ENCODE measurements around the gene SLCO3A1.

The SLCO3A1 gene

DNA sequence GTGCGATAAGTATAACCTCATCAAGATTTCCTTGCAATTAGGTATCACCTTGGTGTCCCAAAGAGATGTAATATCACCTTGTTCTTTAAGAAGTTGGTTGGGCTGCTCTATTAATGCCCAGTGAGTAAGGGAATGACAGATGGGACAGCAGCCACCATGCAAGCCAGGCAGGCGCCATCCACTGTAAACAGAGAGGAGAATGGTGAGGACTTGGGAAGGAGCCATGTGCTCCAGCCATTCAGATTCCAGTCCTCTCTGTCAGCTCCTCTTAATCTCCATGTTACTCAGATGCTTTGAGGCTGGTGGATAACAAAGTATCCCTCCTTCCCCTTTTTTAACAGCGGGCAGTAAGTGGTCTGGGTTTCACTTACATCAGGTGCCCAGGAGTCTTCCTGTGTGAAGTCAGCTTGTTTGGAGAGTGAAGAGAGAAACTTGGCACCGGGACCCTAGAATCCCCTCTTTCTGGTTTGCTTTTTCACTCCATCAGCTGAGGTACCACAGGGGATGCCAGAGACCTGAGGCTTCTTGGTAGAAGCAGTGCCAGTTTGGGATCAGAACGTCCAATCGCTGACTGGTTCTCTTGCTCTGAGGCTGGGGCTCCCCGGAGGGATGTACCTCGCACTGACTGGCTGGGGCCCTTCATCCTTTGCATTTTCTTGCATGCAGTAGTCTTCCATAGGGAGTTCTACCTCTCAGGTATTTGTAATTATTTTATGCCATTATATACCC lies 29.5 kb downstream of the SLCO3A1 start:
- no peak for DNase-seq (ENCODE audit: low spot score)

GRCh38 chr15:91884606-91885005 lies 31.1 kb downstream of the SLCO3A1 start:
- DNase-seq (ENCODE audit: low spot score) = no peak

GRCh38 chr15:91885054-91885453 lies 31.5 kb downstream of the SLCO3A1 start:
- no peak for DNase-seq (ENCODE audit: low spot score)

DNA sequence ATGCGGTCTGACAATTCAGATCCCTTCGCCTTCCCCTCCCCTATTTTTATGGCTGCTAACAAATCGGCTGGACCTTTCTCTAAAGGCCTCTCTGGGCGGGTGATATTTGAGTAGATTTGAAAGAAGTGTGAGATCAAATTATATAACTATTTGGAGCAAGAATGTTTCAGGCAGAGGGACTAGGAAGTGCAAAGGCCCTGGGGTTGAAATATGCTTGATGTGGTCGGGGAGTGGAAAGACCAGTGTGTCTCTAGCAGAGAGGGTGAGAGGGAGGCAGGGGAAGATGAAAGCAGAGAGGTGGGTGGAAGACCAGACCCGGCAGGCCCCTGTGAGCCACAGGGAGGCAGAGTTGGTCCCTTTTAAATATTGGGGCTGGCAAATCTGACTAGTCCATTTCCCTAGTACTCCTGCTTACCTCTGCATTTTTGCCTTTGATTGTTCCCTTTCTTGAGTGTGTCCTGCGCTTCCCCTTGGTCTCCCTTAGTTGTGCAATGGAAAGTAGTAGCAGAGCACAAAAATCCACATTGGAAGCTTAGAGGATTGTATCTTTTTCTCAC lies 32.3 kb downstream of the SLCO3A1 start:
- DNase-seq (ENCODE audit: low spot score) = no peak

- DNase-seq (ENCODE audit: low spot score) = no peak
Observed at GRCh38 chr15:91886878-91887277, 33.4 kb downstream of the SLCO3A1 start.

DNA sequence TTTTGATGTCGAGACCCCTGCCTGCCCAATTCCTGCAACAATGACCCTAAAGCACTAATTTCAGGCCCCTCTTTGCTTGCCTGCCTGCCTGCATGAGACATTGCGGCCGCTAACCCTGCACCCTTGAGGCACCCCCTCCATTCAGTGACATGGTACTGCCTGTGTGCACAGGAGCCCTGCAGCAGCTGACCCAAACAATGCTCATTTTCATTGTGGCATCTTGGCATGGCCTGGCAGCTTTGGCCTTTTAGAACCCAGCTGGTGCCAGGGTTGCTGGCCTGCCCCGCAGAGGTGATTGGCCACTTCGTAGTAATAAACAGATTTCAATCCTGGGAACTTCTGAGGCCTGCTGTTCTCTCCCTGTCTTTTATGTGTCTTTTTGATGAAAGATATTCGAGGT lies 33.8 kb downstream of the SLCO3A1 start:
- no peak for DNase-seq (ENCODE audit: low spot score)

- no peak for DNase-seq (ENCODE audit: low spot score)
Observed at GRCh38 chr15:91887921-91888373, 34.4 kb downstream of the SLCO3A1 start.

GRCh38 chr15:91889111-91889815 lies 35.8 kb downstream of the SLCO3A1 start:
- no peak for DNase-seq (ENCODE audit: low spot score)

DNA sequence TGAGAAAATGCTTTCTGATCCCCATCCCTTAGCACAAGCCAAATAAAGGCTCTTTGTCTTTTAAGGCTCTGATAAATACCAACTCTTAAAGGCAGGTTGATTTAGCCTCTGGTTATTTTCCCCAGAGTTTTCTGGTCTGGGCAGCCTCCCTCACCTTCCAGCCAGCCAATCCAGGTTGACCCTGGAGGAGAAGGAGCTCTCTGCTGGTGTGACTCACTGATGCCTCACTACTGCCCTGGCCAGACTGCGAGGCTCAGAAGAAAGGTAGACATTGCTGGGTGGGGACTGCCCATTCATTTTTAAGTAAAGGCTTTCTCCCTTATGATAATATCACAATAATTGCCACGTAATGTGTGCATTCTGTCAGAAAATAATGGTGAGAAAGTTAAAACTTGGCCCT lies 37.1 kb downstream of the SLCO3A1 start:
- DNase-seq (ENCODE audit: low spot score) = no peak

DNA sequence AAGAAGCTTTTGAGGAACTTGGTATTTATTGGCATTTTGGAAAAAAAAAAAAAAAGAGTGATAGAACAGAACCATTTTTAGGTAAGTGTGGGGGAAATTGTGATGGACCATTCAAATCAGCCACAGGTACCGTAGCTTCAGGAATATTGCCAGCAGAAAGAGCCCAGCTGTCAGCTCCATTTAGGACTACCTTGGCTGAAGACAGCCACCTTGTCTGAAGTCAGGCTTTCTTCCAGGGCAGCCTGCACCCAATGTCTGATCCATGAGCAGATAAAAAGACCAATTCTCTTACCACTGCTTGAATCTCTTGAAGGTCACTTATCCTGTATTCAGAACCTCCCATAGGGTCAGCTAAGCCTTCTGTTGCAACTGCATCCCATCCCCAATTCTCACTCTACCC lies 37.6 kb downstream of the SLCO3A1 start:
- DNase-seq (ENCODE audit: low spot score) = no peak

DNA sequence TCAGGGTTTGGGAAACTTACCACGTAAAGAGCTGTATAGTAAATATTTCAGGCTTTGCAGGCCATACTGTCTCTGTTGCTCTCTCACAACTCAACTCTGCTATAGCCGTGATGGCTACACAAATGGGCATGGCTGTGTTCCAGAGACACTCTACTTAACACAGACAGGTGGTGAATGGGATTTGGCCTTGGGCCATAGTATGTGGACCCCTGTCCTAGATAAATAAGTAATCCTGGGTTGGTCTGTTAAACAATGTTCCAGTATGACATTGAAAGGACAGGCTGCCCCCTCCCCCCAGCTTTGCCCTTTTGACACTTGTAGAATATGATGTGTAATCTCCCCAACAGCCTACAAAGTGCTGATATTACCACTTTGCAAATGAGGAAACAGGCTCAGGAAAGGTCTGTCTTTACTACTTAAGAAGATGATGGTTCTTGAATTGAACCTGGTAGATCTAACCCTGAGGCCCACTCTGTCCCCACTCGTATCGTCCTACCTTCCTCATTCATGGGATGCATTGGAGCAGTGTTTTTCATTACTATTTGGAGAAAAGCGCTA lies 38.4 kb downstream of the SLCO3A1 start:
- no peak for DNase-seq (ENCODE audit: low spot score)

- no peak for DNase-seq (ENCODE audit: low spot score)
Observed at GRCh38 chr15:91892436-91892835, 38.9 kb downstream of the SLCO3A1 start.

GRCh38 chr15:91894606-91895005 lies 41.1 kb downstream of the SLCO3A1 start:
- no peak for DNase-seq (ENCODE audit: low spot score)

DNA sequence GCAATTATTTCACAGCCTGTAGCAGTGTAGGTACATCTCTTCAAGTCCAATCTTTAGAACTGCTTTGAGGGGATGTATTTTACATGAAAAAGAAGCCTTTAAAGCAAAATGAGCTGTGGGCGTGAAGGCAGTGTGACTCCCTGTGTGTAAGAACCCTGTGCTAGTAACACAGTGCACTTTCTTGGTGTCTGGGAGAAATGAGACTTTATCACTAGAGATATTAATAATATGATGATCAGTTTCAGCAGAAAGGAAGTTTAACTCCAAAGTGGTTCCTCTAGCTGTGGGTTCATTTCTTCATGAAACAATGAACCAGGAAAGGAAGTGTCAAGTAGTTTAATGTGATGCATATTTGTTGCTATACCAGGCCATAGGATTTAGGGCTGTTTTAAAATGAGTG lies 41.5 kb downstream of the SLCO3A1 start:
- no peak for DNase-seq (ENCODE audit: low spot score)

DNA sequence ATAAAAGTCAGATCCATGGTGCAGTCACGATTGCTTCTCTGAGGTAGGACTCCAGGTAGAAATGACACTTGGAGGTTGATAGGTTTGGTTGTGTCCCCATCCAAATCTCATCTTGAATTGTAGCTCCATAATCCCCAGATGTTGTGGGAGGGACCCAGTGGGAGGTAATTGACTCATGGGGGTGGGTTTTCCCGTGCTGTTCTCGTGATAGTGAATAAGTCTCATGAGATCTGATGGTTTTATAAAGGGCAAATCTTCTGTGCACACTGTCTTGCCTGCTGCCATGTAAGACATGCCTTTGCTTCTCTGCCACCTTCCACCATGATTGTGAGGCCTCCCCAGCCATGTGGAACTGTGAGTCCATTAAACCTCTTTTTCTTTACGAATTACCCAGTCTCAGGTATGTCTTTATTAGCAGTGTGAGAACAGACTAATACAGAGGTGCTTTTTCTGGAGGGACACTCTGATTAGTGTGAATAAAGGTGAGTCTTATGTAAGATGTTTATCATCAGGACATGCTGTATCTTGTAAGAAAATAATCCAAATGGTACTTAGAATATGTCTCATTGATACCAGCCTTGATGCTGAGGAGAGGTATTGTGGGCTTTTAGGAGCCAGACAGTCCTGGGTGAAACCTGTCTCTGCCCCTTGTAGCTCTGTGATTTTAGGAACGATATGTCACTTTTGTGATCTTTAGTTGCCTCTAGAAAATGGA lies 43.0 kb downstream of the SLCO3A1 start:
- DNase-seq (ENCODE audit: low spot score) = no peak

- no peak for DNase-seq (ENCODE audit: low spot score)
Observed at GRCh38 chr15:91897585-91898372, 44.3 kb downstream of the SLCO3A1 start.

DNA sequence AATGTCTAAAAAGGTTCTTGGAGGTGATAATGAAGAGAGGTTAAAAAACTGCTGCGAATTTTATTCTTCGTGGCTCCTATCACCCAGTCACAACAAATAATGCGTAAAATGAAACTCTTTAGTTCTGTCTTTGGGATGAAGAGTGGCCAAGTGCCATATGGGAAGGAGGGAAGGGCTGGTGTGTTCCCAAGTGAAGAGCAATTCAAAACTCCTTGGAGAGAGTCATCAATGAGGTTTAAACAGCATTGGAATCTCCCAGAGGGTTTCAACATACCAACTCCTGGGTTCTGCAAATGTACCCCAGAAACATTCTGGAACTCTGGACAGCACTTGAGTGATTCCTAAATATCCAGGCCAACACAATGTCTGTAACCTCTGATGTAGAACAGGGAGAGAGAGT lies 45.3 kb downstream of the SLCO3A1 start:
- DNase-seq (ENCODE audit: low spot score) = no peak

GRCh38 chr15:91904942-91905341 lies 51.4 kb downstream of the SLCO3A1 start:
- no peak for DNase-seq (ENCODE audit: low spot score)

DNA sequence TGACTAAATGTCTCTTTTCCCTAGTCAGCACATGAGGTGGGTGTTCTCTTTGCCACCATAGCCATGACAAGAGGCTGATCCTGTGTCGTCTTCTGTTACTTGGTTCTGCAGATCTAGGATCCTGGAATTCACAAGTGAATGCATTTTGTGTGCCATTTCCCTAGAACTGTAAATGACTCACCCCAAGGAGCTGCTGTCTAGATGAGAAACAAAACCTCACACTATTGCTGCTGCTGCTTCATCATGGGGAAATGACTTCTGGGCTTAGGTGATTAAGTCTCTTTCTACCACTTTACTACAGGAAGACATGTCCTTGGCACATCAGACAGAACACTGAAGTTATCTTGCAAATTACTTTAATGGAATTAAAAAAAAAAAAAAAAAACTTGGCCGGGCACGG lies 54.9 kb downstream of the SLCO3A1 start:
- no peak for DNase-seq (ENCODE audit: low spot score)

DNA sequence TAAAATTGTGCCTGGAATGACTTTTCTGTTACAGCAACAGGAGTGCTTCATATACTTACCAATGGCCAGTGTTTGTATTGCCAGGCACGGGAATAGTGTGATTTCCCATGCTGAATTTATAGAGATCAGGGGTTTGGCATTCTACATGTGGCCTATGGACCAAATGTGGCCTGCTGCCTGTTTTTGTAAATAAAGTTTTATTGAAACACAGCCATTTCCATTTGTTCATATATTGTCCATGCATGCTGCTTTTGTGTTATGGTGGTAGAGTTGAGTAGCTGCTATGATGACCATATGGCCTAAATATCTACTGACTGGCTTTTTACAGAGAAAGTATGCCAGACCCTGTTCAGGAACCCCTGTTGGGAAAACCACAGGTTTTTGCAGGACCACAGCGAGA lies 55.6 kb downstream of the SLCO3A1 start:
- no peak for DNase-seq (ENCODE audit: low spot score)

DNA sequence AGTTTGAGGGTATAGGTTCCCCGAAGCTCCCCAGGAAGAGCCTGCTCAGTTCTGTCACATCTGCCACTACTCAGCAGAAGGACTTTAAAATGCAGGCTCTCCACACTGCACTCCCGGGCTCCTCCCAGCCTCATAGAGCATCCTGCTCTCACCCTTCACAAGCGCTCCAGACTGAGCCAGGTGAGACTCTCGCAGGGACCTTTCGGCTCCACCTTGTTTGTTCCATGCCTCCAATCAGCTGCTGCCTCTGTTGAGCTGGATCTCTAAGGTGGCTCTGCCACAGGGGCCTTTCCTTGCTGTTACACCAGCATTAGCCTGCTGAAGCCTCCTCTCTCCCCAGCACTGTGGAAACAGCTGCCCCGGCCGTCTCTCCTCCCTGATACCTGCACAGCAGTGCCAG lies 56.1 kb downstream of the SLCO3A1 start:
- DNase-seq (ENCODE audit: low spot score) = no peak

DNA sequence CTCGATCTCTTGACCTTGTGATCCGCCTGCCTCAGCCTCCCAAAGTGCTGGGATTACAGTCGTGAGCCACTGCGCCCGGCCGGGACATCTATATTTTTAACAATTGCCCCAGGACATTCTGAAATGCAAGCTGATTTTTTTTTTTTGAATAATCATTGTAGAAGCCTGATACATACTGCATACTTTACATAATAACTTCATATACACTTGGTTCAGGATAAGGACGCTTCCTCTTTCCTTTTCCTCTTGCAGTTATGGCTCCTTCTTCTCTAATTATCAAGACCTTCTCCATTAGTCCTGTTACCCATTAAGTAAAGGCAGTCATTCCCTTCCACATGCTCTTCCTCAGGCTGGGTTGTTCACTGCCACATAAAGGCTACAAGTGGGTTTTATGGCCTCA lies 58.3 kb downstream of the SLCO3A1 start:
- DNase-seq (ENCODE audit: low spot score) = no peak

Data from germinal center (tissue), 1 donor.